GM19397 (cell line): ENCODE measurements around the gene CLEC20A.

Source experiments
- ATAC-seq: cut with Tn5 transposase; IDR thresholded peaks from one replicate; pipeline ENCODE4 v1.9.1; 2021; ENCODE audit warnings: mild to moderate bottlenecking, moderate library complexity; ENCODE audit not compliant: unreplicated experiment

The CLEC20A gene

GRCh38 chr1:178496410-178497135 lies at the start of gene CLEC20A:
TSS of gene CLEC20A (minus strand) at chr1:178496964. CDS start at chr1:178496939, 25 bp downstream.
- ATAC-seq, result no peak

DNA sequence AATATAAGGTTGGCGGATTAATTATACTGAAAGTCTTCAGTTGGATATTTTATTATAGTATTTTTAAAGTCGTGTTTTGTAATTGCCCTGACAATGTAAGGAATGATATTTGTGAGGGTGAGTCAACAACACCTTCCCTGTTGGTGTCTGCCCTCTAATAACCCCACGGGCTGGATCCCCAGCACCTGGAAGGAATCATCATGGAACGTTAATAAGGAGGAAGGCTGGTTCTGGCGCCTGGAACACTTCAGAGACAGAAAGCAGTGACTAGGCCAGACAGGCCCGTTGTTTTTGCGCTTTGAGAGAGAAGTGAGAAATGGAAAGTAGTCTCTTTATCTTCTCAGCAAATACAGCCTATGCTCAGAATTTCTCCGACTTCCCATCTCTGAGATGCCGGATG lies 47.8 kb upstream of the CLEC20A start:
- ATAC-seq, result no peak

DNA sequence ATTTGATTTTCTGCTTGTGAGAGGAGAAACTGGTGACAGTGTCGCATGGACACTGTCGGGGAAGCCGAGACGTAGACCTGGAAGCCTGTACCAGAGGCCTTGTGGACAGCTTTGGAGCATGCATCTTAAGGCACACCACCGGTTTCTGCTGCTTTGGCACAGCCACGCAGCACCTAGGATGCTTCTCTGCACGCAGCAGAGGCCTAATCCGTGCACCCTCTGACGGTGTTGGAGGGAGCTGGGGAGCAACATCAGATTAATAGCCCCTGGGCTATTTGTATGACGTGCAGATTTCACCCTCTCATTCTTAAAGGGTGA lies 46.5 kb upstream of the CLEC20A start:
- peak; percentile 34 for ATAC-seq

DNA sequence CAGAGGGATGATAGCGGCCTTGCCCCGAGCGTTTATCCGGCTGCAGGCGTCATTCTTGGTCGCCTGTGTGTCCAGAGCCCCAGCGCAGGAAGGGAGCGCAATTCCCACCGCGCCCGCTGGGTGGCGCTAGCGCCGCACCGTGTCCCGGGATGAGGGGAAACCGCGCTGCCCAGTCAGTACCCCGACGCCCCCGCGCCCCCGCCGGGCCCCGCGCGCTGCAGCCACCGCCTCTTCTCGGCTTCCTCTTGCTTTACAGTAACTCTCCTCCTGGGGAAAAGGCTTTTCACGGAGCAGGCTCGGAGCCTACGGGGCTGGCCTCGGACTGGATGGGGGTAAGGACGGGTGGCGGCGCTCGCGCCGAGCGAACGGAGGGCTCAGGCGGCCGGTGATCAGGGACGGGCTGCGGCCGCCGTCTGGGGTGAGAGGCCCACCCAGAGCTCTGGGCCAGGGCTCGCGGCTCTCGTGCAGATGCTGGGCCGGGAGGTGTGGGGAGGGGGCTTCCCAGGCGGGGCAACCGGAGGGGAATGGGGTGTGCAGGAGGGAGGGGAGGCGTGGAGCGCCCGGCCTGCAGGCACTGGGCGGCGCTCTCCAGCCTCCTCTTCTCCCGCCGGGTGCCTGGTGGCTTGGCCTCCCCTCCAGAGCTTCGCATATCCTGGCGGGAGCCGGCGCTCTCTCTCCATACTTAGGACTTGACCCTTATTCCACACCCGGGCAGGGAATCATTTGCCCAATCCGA lies 46.0 kb upstream of the CLEC20A start:
- peak; percentile 75 for ATAC-seq

DNA sequence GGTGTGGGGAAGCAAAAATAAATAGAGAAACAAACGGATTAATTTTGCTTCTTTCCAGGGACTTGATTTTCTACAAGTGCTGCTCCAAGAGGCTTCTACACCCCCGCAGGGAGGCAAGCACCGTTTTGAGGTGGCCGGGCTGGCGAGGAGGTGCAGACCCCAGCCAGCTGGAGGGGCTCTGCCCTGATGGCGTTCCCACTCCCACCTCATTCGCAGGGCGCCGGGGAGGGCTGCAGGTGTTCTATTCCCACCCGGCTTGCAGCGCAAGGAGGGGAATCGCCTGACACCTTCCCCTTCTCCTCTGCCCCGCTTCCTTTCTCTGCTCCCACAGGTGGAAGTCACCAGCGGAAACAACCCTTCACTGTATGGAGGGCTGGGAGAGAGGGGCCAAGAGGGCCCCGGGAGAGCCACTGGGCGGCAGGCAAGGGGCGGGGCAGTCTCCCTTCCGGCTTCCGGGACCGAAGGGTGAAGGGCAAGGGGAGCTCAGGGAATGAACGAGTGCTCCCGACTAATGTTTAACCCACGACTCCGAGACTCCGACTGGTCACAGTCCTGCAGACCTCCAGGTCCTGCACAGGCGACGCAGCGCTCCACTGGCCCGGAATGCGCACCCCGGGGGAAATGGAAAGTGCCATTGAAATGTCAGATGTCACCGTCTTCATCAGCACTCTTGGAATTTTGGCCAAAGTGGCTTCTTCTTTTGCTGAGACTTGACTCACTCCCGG lies 45.2 kb upstream of the CLEC20A start:
- ATAC-seq, result peak; percentile 42

- no peak for ATAC-seq
These were observed 44.6 kb upstream of the CLEC20A start for GRCh38 chr1:178541379-178541778.

DNA sequence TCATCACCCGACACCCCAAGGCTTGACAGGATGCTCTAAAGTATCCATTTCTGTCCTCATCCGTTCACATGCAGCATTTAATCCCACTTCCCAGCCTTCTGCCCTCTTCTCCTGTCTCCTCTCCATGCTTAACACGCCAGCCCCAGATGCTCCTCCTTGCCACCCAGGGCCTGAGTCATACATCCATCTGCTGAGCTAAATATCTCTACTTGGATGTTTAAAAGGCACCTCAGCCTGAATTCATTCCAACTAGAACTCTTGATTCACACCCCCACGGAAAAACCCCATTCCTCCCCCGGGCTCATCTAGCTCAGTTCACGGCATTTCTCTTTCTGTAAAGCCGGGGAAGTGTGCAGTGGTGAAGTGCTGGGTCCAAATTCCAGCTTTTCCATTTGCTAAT lies 43.9 kb upstream of the CLEC20A start:
- no peak for ATAC-seq

GRCh38 chr1:178540204-178540603 lies 43.4 kb upstream of the CLEC20A start:
- no peak for ATAC-seq

DNA sequence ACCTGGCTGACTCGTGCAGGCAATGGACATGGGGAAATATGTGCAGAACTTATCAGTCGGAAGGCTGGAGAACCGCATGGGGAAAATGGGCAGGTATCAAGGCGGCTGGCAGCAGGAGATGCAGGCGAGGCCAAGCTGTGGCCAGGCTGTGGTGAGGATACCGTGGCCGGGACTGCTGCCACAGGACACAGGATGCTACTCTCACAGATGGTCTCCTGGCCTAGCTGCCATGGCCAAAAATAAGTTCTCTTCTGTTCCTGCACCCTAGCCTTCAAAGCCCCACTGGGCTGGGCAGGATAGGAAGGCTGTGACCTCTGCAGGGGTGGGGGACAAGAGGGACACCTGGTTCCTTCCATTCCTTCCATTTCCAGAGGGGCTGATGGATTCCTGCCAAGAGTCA lies 42.5 kb upstream of the CLEC20A start:
- no peak for ATAC-seq

GRCh38 chr1:178538192-178538916 lies 41.6 kb upstream of the CLEC20A start:
- ATAC-seq, result no peak

- ATAC-seq, result no peak
These were observed 40.8 kb upstream of the CLEC20A start for GRCh38 chr1:178537382-178538090.

DNA sequence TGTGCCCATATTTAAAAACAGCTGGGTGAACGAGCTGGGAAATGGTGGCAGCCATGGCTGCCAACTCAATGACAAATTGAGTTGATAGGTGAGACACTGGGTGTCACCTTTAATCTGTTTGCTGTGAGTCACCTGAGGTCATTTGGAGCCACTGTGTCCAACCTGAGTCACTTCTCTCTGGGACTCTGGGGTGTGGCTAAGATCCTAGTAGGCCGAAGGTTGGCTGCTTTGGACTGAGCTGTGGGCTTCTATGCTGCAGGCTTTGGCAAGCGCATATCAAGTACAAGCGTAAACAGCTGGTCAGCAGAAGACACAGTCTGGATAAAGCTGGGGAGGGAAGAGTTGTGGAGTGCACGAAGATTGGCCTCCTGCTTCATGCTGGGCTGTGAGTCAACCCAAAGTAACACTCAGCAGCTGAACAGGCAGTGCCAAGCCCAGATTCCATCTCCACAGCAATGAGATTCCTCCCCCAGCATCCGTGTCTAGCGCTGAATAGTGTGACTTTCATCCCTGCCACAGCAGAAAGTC lies 40.1 kb upstream of the CLEC20A start:
- no peak for ATAC-seq

GRCh38 chr1:178536329-178536728 lies 39.6 kb upstream of the CLEC20A start:
- ATAC-seq, result no peak

- ATAC-seq, result no peak
These were observed 37.5 kb upstream of the CLEC20A start for GRCh38 chr1:178534137-178534868.

- no peak for ATAC-seq
These were observed 36.6 kb upstream of the CLEC20A start for GRCh38 chr1:178533121-178533946.

DNA sequence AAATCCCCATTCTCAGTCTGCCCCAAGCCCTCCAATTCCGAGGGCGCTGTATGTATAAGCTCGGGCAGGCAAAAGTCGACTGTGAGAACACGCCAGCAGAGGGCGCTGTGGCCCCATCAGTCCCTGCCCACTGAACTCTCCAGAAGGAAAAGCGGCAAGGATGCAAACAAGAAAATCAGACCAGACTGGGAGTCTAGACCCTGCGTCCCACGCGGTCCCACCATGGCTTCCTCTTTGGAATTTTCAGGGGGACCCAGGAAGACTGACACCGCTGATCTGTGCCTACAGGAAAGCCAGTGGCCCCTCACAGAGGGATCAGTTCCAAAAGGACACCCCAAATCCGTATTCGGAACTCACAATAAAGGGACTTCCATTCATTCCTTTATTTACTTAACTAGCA lies 35.6 kb upstream of the CLEC20A start:
- peak; percentile 74 for ATAC-seq

DNA sequence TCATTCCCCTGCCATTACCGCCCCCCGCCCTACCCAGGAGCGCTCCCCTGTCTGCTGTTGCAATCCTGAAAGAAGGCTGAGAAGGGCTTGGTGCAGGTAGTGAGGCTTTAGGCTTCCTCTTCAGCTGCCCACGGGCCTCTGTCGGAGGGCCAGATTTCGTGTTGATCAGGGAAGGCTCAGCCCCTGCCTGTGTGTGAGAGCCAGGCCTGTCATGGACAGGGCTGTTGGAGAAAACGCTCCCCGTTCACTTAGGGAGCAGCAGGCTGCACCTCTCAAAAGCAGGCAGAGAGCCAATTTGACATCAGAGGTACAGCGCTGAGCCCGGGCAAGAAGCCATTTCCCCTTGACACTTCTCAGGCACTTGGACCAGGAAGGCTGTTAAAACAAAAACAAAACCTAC lies 35.1 kb upstream of the CLEC20A start:
- peak; percentile 16 for ATAC-seq

DNA sequence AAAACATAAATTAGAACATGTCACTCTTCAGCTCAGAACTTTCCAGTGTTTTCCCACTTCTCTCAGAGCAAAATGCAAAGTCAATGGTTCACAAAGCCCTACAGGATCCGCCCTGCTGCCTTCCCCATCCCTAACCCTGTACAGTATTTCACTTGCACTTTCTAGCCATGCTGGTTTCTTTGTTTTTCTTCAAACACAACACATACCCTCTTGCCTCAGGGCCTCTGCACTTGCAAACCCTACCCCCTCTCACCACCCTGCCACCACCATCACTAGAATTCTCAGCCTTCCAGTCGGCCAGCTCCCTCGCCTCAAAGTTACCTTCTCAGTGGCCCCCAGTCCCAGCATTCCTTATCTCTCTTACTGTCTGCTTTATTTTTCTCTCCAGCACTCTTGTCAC lies 33.7 kb upstream of the CLEC20A start:
- no peak for ATAC-seq

DNA sequence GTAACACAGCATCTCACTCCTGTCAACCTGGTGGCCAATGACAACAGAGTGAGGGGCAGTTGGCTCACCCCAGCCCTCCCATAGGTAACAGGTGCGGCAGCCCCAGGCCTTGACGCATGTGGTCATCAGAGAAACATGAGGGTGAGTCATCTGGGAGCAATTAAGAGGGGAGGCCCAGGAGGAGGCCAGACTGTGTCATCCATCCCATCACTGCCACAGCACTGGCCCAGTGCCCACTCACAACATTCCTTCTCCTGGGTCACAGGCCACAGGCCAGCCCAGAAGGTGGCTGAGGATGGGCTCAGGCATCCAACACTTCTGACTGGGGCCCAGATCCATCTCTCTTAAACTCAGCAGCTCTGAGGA lies 33.3 kb upstream of the CLEC20A start:
- ATAC-seq, result no peak
